B cell (primary cell): Measurements from ENCODE around the gene ACER2. TPM values are rescaled to one million over a fixed set of nuclear protein-coding genes. Genes with fewer than 3 reads are reported as not detected.

Experiments
- ATAC-seq: fragments of 200-7000 bp; cut with Tn5 transposase; one replicate; pipeline ENCODE4 v1.10.0; 2021; ENCODE audit warnings: low read depth, mild to moderate bottlenecking, moderate number of reproducible peaks, moderate library complexity
- CTCF ChIA-PET: fragments of 350-600 bp; sonication (Branson Sonifier 250); formaldehyde crosslinking; loops from one replicate; lab custom pipeline; 2021; ENCODE audit warnings: antibody characterized with exemption, inconsistent platforms; lab: Charles Lee
- POLR2A ChIA-PET: fragments of 350-600 bp; sonication (Branson Sonifier 250); formaldehyde crosslinking; loops from one replicate; lab custom pipeline; 2021; ENCODE audit warnings: antibody characterized with exemption; lab: Charles Lee
- DNase-seq: peaks from one replicate; pipeline ENCODE4 v3.0.0; 2013
- H2AFZ ChIP-seq: 2 replicates; pipeline ENCODE4 v1.6.1; 2012; ENCODE audit warnings: mild to moderate bottlenecking, low read depth, low read length; ENCODE audit not compliant: insufficient read depth, poor library complexity, severe bottlenecking
- H3K27ac ChIP-seq, 2 donors: 1 replicate in 1 of 2; 2 replicates in 1 of 2; pipeline ENCODE4 v1.5.1; 2012 to 2013; ENCODE audit warnings: low read length in 2 of 2, mild to moderate bottlenecking in 2 of 2, moderate library complexity in 1 of 2
- H3K27me3 ChIP-seq, 4 experiments: fragments of 200-600 bp in 1 of 4; sonication (generic) in 1 of 4; replicated peaks in 1 of 4; 1 replicate in 2 of 4; 2 replicates in 2 of 4; pipeline versions ENCODE4 v1.6.1 to v1.7.0; 2013 to 2016; ENCODE audit warnings: low read length in 3 of 4, mild to moderate bottlenecking in 2 of 4, mixed read lengths in 1 of 4, moderate library complexity in 1 of 4; ENCODE audit not compliant: insufficient read depth in 4 of 4, control insufficient read depth in 3 of 4; ENCODE audit errors: control extremely low read depth in 1 of 4
- H3K36me3 ChIP-seq, 2 experiments: replicated peaks in 1 of 2; 1 replicate in 1 of 2; 2 replicates in 1 of 2; pipeline versions ENCODE4 v1.6.1 to v1.7.1; 2013; ENCODE audit warnings: low read length in 1 of 2; ENCODE audit not compliant: insufficient read depth in 2 of 2, control insufficient read depth in 1 of 2; ENCODE audit errors: control extremely low read depth in 1 of 2, extremely low read depth in 1 of 2
- H3K4me1 ChIP-seq, 2 donors: fragments of 200-600 bp in 1 of 2; sonication (generic) in 1 of 2; 1 replicate in 1 of 2; 2 replicates in 1 of 2; pipeline versions ENCODE4 v1.5.1 to v1.6.1; 2013 to 2017; ENCODE audit warnings: low read length in 2 of 2; ENCODE audit not compliant: control insufficient read depth in 2 of 2, insufficient read depth in 2 of 2
- H3K4me2 ChIP-seq: replicated peaks from 2 replicates; pipeline ENCODE3; 2012; ENCODE audit warnings: mild to moderate bottlenecking, low read depth, low read length; ENCODE audit not compliant: poor library complexity, severe bottlenecking
- H3K4me3 ChIP-seq, 5 experiments: fragments of 200-600 bp in 1 of 5; sonication (generic) in 1 of 5; 1 replicate in 3 of 5; 2 replicates in 2 of 5; pipeline versions ENCODE4 v1.5.1 to v1.7.0; 2011 to 2016; ENCODE audit warnings: low read length in 4 of 5, mild to moderate bottlenecking in 4 of 5, low read depth in 2 of 5, control low read depth in 1 of 5, moderate library complexity in 1 of 5; ENCODE audit not compliant: insufficient read depth in 1 of 5; ENCODE audit errors: control extremely low read depth in 1 of 5, extremely low read depth in 1 of 5
- H3K79me2 ChIP-seq: fragments of 200-600 bp; sonication (generic); one replicate; pipeline ENCODE4 v1.6.0; 2016; ENCODE audit warnings: low read length; ENCODE audit not compliant: control insufficient read depth, insufficient read depth
- H3K9ac ChIP-seq: fragments of 200-600 bp; sonication (generic); 2 replicates; pipeline ENCODE4 v1.6.1; 2017; ENCODE audit warnings: mild to moderate bottlenecking, low read length, moderate library complexity
- H3K9me3 ChIP-seq, 3 donors: one replicate each; pipeline versions ENCODE4 v1.6.1 to v1.7.1; 2013; ENCODE audit warnings: low read length in 2 of 3; ENCODE audit not compliant: control insufficient read depth in 2 of 3, insufficient read depth in 1 of 3; ENCODE audit errors: control extremely low read depth in 1 of 3
- H4K20me1 ChIP-seq: 2 replicates; pipeline ENCODE4 v1.6.0; 2012; ENCODE audit warnings: mild to moderate bottlenecking, low read length; ENCODE audit not compliant: insufficient read depth, control insufficient read depth, poor library complexity, severe bottlenecking
- H3K27ac Mint-ChIP-seq: one replicate; pipeline ENCODE4 v1.8.0; 2021; ENCODE audit warnings: mixed read lengths
- H3K27me3 Mint-ChIP-seq: one replicate; pipeline ENCODE4 v1.8.0; 2021; ENCODE audit warnings: mixed read lengths
- H3K4me1 Mint-ChIP-seq: one replicate; pipeline ENCODE4 v1.8.0; 2021; ENCODE audit warnings: mixed read lengths
- H3K4me3 Mint-ChIP-seq: one replicate; pipeline ENCODE4 v1.8.0; 2021; ENCODE audit warnings: mixed read lengths
- H3K9me3 Mint-ChIP-seq: one replicate; pipeline ENCODE4 v1.8.0; 2022; ENCODE audit warnings: mixed read lengths; ENCODE audit not compliant: insufficient read depth
- EZH2 ChIP-seq: IDR thresholded peaks from 2 replicates; pipeline ENCODE4 v1.6.1; 2012; ENCODE audit warnings: borderline replicate concordance, low read depth, mild to moderate bottlenecking, moderate library complexity, low read length; ENCODE audit not compliant: insufficient read depth, poor library complexity, severe bottlenecking
- WGBS: methylation state at CpG from one replicate; pipeline ENCODE4 v1.1.5; 2013; ENCODE audit warnings: missing lambda C conversion rate; ENCODE audit not compliant: insufficient coverage; 5-methylcytosine and 5-hydroxymethylcytosine counted together
- intact Hi-C: fragments of 100-400 bp; cut with micrococcal nuclease; formaldehyde crosslinking; loops from one replicate; pipeline ENCODE4 v1.10.0; 2022
- polyA plus RNA-seq: library from polyadenylated mRNA; depleted of rRNA; stranded (reverse); fragments of >200 nt; gene quantifications from 2 replicates; pipeline ENCODE4 v1.2.3, GENCODE V29; 2012
- total RNA-seq, 2 donors: library from RNA; stranded (reverse); fragments of 120-200 nt in 1 of 2; gene quantifications; 1 replicate in 1 of 2; 2 replicates in 1 of 2; pipeline versions ENCODE4 v1.2.3 to v1.2.4, GENCODE V29; 2013 to 2022
- TF ChIP-seq, protein P1 (sequence below): fragments of 200-600 bp; IDR thresholded peaks from one replicate; pipeline ENCODE4 v1.8.0; 2022; ENCODE audit warnings: antibody characterized with exemption, mild to moderate bottlenecking

The ACER2 gene
- total and polyA plus RNA-seq, 2 donors (not counting 1 experiment from before 2014, with no cell fraction given), result 1.1 to 5.5 TPM

GRCh38 chr9:19460243-19460642 is 51.4 kb downstream of the ACER2 start:
- Mint-ChIP-seq H3K27me3 (no peaks in the 10 kb centered on the region), H3K27ac (no peak overlapping the region), H3K4me3 (no peak overlapping the region), H3K4me1 (peaks cover 18% of the 10 kb centered on the region), H3K9me3 (no peaks in the 10 kb centered on the region)
- Histone ChIP-seq H3K4me3 (no peak overlapping the region), H3K27ac (no peak overlapping the region), H2AFZ (no peak overlapping the region), H3K9ac (no peak overlapping the region), H3K9me3 (no peaks in the 10 kb centered on the region), H3K4me2 (no peak overlapping the region), H3K27me3 (no peaks in the 10 kb centered on the region), H4K20me1 (no peaks in the 10 kb centered on the region), H3K36me3 (no peaks in the 10 kb centered on the region), H3K4me1 (peaks cover 10 to 16% of the 10 kb centered on the region in 2 donors), H3K79me2 (no peaks in the 10 kb centered on the region)
- ATAC-seq (no peak), DNase-seq (no peak)
- intact Hi-C loops, result no loop called here
- ChIA-PET CTCF (interaction anchor here (0.6 to 3.5 kb wide), 4 partner anchors 11 to 1497 kb away, joined by 3 to 13 read pairs (median 4); partner anchors contain the start of gene RRAGA), POLR2A (no interaction called here)
- 97% methylated on average over 4 of the region's 6 CpGs for WGBS
- TF ChIP-seq, protein P1, sequence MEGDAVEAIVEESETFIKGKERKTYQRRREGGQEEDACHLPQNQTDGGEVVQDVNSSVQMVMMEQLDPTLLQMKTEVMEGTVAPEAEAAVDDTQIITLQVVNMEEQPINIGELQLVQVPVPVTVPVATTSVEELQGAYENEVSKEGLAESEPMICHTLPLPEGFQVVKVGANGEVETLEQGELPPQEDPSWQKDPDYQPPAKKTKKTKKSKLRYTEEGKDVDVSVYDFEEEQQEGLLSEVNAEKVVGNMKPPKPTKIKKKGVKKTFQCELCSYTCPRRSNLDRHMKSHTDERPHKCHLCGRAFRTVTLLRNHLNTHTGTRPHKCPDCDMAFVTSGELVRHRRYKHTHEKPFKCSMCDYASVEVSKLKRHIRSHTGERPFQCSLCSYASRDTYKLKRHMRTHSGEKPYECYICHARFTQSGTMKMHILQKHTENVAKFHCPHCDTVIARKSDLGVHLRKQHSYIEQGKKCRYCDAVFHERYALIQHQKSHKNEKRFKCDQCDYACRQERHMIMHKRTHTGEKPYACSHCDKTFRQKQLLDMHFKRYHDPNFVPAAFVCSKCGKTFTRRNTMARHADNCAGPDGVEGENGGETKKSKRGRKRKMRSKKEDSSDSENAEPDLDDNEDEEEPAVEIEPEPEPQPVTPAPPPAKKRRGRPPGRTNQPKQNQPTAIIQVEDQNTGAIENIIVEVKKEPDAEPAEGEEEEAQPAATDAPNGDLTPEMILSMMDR, result no peak
- no peak for TF ChIP-seq EZH2

- Histone ChIP-seq H3K9me3 (no peaks in the 10 kb centered on the region), H3K4me2 (no peak overlapping the region), H3K4me1 (peaks cover 10 to 16% of the 10 kb centered on the region in 2 donors), H3K4me3 (no peak overlapping the region), H3K36me3 (no peaks in the 10 kb centered on the region), H4K20me1 (no peaks in the 10 kb centered on the region), H3K27ac (no peak overlapping the region), H3K79me2 (no peaks in the 10 kb centered on the region), H3K9ac (no peak overlapping the region), H2AFZ (no peak overlapping the region), H3K27me3 (no peaks in the 10 kb centered on the region)
- 98% methylated on average over 8 of the region's 26 CpGs for WGBS
- Mint-ChIP-seq H3K4me1 (peaks cover 19% of the 10 kb centered on the region), H3K4me3 (no peak overlapping the region), H3K27ac (no peak overlapping the region), H3K9me3 (no peaks in the 10 kb centered on the region), H3K27me3 (no peaks in the 10 kb centered on the region)
- POLR2A ChIA-PET, result no interaction called here
- ATAC-seq (no peak), DNase-seq (no peak)
- TF ChIP-seq, protein P1, result no peak
- intact Hi-C loops, result no loop called here
- CTCF ChIA-PET, result interaction anchor here (0.6 to 3.5 kb wide), 6 partner anchors 10 to 412 kb away, joined by 3 to 13 read pairs (median 3); partner anchors contain the start of gene RRAGA
Measured at GRCh38 chr9:19461135-19461534, 52.3 kb downstream of the ACER2 start.
